H9 (cell line): ENCODE data around the gene AFF1. TPM values are rescaled to one million over a fixed set of nuclear protein-coding genes. Genes with fewer than 3 reads are reported as not detected.
A peak's percentile ranks its signal among the peaks of the same experiment; 100 is the strongest.

ENCODE experiments used
- DNase-seq: peaks from one replicate; pipeline ENCODE4 v3.0.0-alpha.2; 2017
- H2AFZ ChIP-seq: one replicate; pipeline ENCODE4 v1.6.1; 2013; ENCODE audit warnings: mild to moderate bottlenecking, low read length, control low read depth, moderate library complexity
- H2AK5ac ChIP-seq: 2 replicates; pipeline ENCODE4 v1.6.1; 2013; ENCODE audit warnings: low read length, control low read depth, mixed read lengths; ENCODE audit not compliant: insufficient read length
- H2BK120ac ChIP-seq: one replicate; pipeline ENCODE4 v1.6.1; 2013; ENCODE audit warnings: low read depth, mild to moderate bottlenecking, low read length, control low read depth, inconsistent platforms; ENCODE audit not compliant: poor library complexity, severe bottlenecking
- H2BK12ac ChIP-seq: 2 replicates; pipeline ENCODE4 v1.6.1; 2013; ENCODE audit warnings: low read length, control low read depth, mixed read lengths, low read depth; ENCODE audit not compliant: insufficient read length
- H2BK15ac ChIP-seq: 2 replicates; pipeline ENCODE4 v1.6.1; 2013; ENCODE audit warnings: low read depth, low read length, control low read depth
- H2BK20ac ChIP-seq: one replicate; pipeline ENCODE4 v1.6.1; 2013; ENCODE audit warnings: low read depth, mild to moderate bottlenecking, low read length, control low read depth, inconsistent platforms; ENCODE audit not compliant: poor library complexity, severe bottlenecking
- H2BK5ac ChIP-seq: 2 replicates; pipeline ENCODE4 v1.6.1; 2013; ENCODE audit warnings: low read length, control low read depth, mixed read lengths; ENCODE audit not compliant: insufficient read length
- H3K14ac ChIP-seq: 2 replicates; pipeline ENCODE4 v1.6.1; 2013; ENCODE audit warnings: low read length, control low read depth; ENCODE audit not compliant: insufficient read depth
- H3K18ac ChIP-seq: 2 replicates; pipeline ENCODE4 v1.6.1; 2013; ENCODE audit warnings: low read depth, mild to moderate bottlenecking, mixed read lengths, low read length, control low read depth; ENCODE audit not compliant: insufficient read length
- H3K23ac ChIP-seq: 2 replicates; pipeline ENCODE4 v1.6.1; 2013; ENCODE audit warnings: low read length, control low read depth, mixed read lengths, low read depth; ENCODE audit not compliant: insufficient read length
- H3K23me2 ChIP-seq: 2 replicates; pipeline ENCODE4 v1.6.1; 2013; ENCODE audit warnings: low read depth, mild to moderate bottlenecking, mixed read lengths, low read length, control low read depth; ENCODE audit not compliant: insufficient read length, poor library complexity, severe bottlenecking
- H3K27ac ChIP-seq: 2 replicates; pipeline ENCODE4 v1.5.1; 2013; ENCODE audit warnings: low read length, control low read depth, mixed read lengths, low read depth; ENCODE audit not compliant: insufficient read length
- H3K27me3 ChIP-seq: 2 replicates; pipeline ENCODE4 v1.6.1; 2013; ENCODE audit warnings: low read length, control low read depth, inconsistent platforms; ENCODE audit not compliant: insufficient read depth
- H3K4ac ChIP-seq: 2 replicates; pipeline ENCODE4 v1.6.1; 2013; ENCODE audit warnings: low read depth, mild to moderate bottlenecking, control low read depth, inconsistent platforms, low read length, moderate library complexity
- H3K4me1 ChIP-seq: 2 replicates; pipeline ENCODE4 v1.6.1; 2013; ENCODE audit warnings: low read length, control low read depth, inconsistent platforms; ENCODE audit not compliant: insufficient read depth
- H3K4me2 ChIP-seq: 2 replicates; pipeline ENCODE4 v1.6.1; 2013; ENCODE audit warnings: low read length, control low read depth, mixed read lengths; ENCODE audit not compliant: insufficient read length, insufficient read depth
- H3K56ac ChIP-seq: 2 replicates; pipeline ENCODE4 v1.6.1; 2013; ENCODE audit warnings: low read depth, mild to moderate bottlenecking, mixed read lengths, low read length, control low read depth; ENCODE audit not compliant: insufficient read length
- H3K79me1 ChIP-seq: 2 replicates; pipeline ENCODE4 v1.6.1; 2013; ENCODE audit warnings: low read depth, mild to moderate bottlenecking, moderate library complexity, low read length, control low read depth, inconsistent platforms; ENCODE audit not compliant: insufficient read depth, poor library complexity, severe bottlenecking
- H3K79me2 ChIP-seq: 2 replicates; pipeline ENCODE4 v1.6.1; 2013; ENCODE audit warnings: low read length, control low read depth, inconsistent platforms; ENCODE audit not compliant: insufficient read depth
- H3K9ac ChIP-seq: 2 replicates; pipeline ENCODE4 v1.6.1; 2013; ENCODE audit warnings: low read length, control low read depth, mixed read lengths; ENCODE audit not compliant: insufficient read length; ENCODE audit errors: extremely low read depth
- H3K9me3 ChIP-seq: one replicate; pipeline ENCODE4 v1.6.1; 2013; ENCODE audit warnings: low read depth, low read length, inconsistent platforms; ENCODE audit not compliant: control insufficient read depth
- H3T11ph ChIP-seq: one replicate; pipeline ENCODE4 v1.6.1; 2013; ENCODE audit warnings: mild to moderate bottlenecking, low read length, control low read depth, inconsistent platforms
- H4K20me1 ChIP-seq: one replicate; pipeline ENCODE4 v1.6.1; 2013; ENCODE audit not compliant: control insufficient read depth, insufficient read length, insufficient read depth
- H4K5ac ChIP-seq: 2 replicates; pipeline ENCODE4 v1.6.1; 2013; ENCODE audit warnings: low read depth, mild to moderate bottlenecking, mixed read lengths, low read length, control low read depth; ENCODE audit not compliant: insufficient read length
- H4K8ac ChIP-seq: replicated peaks from 2 replicates; pipeline ENCODE4 v1.6.1; 2013; ENCODE audit warnings: low read length, control low read depth, mixed read lengths, low read depth; ENCODE audit not compliant: insufficient read length
- H4K91ac ChIP-seq: 2 replicates; pipeline ENCODE4 v1.6.1; 2013; ENCODE audit warnings: low read depth, mild to moderate bottlenecking, moderate library complexity, mixed read lengths, low read length, control low read depth; ENCODE audit not compliant: insufficient read length
- H3K27ac Mint-ChIP-seq, 3 experiments: 2 replicates in 2 of 3; 3 replicates in 1 of 3; pipeline ENCODE4 v1.8.0; 2020 to 2021; ENCODE audit warnings: mixed read lengths in 3 of 3, mild to moderate bottlenecking in 1 of 3, moderate library complexity in 1 of 3
- H3K27me3 Mint-ChIP-seq: 2 replicates; pipeline ENCODE4 v1.8.0; 2021; ENCODE audit warnings: low read depth, mild to moderate bottlenecking, moderate library complexity, mixed read lengths
- H3K36me3 Mint-ChIP-seq, 3 experiments: 2 replicates in 2 of 3; 3 replicates in 1 of 3; pipeline ENCODE4 v1.8.0; 2020 to 2021; ENCODE audit warnings: low read depth in 3 of 3, mixed read lengths in 3 of 3; ENCODE audit not compliant: insufficient read depth in 1 of 3
- H3K4me1 Mint-ChIP-seq, 2 experiments: 2 replicates each; pipeline ENCODE4 v1.8.0; 2020; ENCODE audit warnings: mixed read lengths in 2 of 2
- H3K4me3 Mint-ChIP-seq, 2 experiments: 2 replicates in 1 of 2; 3 replicates in 1 of 2; pipeline ENCODE4 v1.8.0; 2020 to 2021; ENCODE audit warnings: mild to moderate bottlenecking in 2 of 2, mixed read lengths in 2 of 2, moderate library complexity in 1 of 2
- H3K9me3 Mint-ChIP-seq, 2 experiments: 2 replicates in 1 of 2; 3 replicates in 1 of 2; pipeline ENCODE4 v1.8.0; 2020; ENCODE audit warnings: mild to moderate bottlenecking in 2 of 2, mixed read lengths in 2 of 2, moderate library complexity in 1 of 2
- CTCF ChIP-seq: fragments of 200-600 bp; sonication (generic); conservative IDR thresholded peaks from 3 replicates; pipeline ENCODE4 v1.8.0; 2021; ENCODE audit warnings: antibody characterized with exemption, mild to moderate bottlenecking
- WGBS: extraction: QIAGEN DNeasy Blood & Tissue Kit; methylation state at CpG from one replicate; pipeline ENCODE4 v1.1.7; 2013; ENCODE audit warnings: missing lambda C conversion rate, low lambda C conversion rate, mixed read lengths; ENCODE audit not compliant: insufficient read length; ENCODE audit errors: extremely low coverage; 5-methylcytosine and 5-hydroxymethylcytosine counted together
- total RNA-seq: library from RNA; stranded (reverse); gene quantifications from 2 replicates; pipeline ENCODE4 v1.2.1, GENCODE V29; 2021

AFF1 gene
- total RNA-seq, 1 experiment from 2014 or later: 74.5 TPM

- Histone ChIP-seq H3K9ac (no peak overlapping the region), H3K14ac (no peak overlapping the region), H3K9me3 (no peaks in the 10 kb centered on the region), H3T11ph (no peak overlapping the region), H4K5ac (no peak overlapping the region), H3K79me2 (no peaks in the 10 kb centered on the region), H3K23ac (no peak overlapping the region), H2BK120ac (no peak overlapping the region), H4K20me1 (no peaks in the 10 kb centered on the region), H3K4me1 (no peaks in the 10 kb centered on the region), H3K4ac (no peak overlapping the region), H2AK5ac (no peak overlapping the region), H3K27ac (no peak overlapping the region), H2BK5ac (no peak overlapping the region), H3K18ac (no peak overlapping the region), H2BK20ac (no peak overlapping the region), H3K27me3 (no peaks in the 10 kb centered on the region), H2BK15ac (no peak overlapping the region), H2BK12ac (no peak overlapping the region), H4K91ac (no peak overlapping the region), H3K4me2 (no peak overlapping the region), H3K79me1 (no peaks in the 10 kb centered on the region), H2AFZ (no peak overlapping the region), H3K23me2 (no peaks in the 10 kb centered on the region), H3K56ac (no peak overlapping the region), H4K8ac (no peak overlapping the region)
- TF ChIP-seq CTCF: no peak
- Mint-ChIP-seq H3K36me3 (no peaks in the 10 kb centered on the region; a peak in 2 of 7 replicates), H3K27me3 (no peaks in the 10 kb centered on the region), H3K9me3 (no peaks in the 10 kb centered on the region), H3K4me3 (no peak overlapping the region), H3K27ac (peak overlapping the region in 1 of 3 experiments; percentile 33; a peak in 1 of 7 replicates), H3K4me1 (peaks cover 0 to 3% of the 10 kb centered on the region in 2 experiments; a peak in 1 of 4 replicates)
- WGBS: no CpG with 5 or more reads among the region's 2 CpGs
- DNase-seq: peak; percentile 12
Measured at GRCh38 chr4:86924811-86925210, 10.0 kb upstream of the AFF1 start.
